GM12878 (cell line): ENCODE measurements around the gene MLEC. TPM values are rescaled to one million over a fixed set of nuclear protein-coding genes. Genes with fewer than 3 reads are reported as not detected.
A peak's percentile ranks its signal among the peaks of the same experiment; 100 is the strongest.

ENCODE experiments used
- ATAC-seq: fragments of 200-7000 bp; cut with Tn5 transposase; 3 replicates; pipeline ENCODE4 v1.9.1; 2020; ENCODE audit warnings: mild to moderate bottlenecking, moderate library complexity
- BruUV-seq: library from RNA; stranded (reverse); fragments of 400-500 nt; replicated peaks from 2 replicates; lab custom pipeline; 2021; lab: Mats Ljungman, UMichigan
- CTCF ChIA-PET: fragments of 300-600 bp; sonication (Branson Sonifier 250); formaldehyde crosslinking; extraction: SDS; loops from one replicate; lab custom pipeline; 2021; ENCODE audit warnings: inconsistent platforms; lab: Yijun Ruan, JAX
- POLR2A ChIA-PET: fragments of 350-600 bp; formaldehyde crosslinking; extraction: SDS; loops from one replicate; lab custom pipeline; 2021; ENCODE audit warnings: inconsistent platforms; lab: Charles Lee
- RAD21 ChIA-PET: fragments of 300-600 bp; sonication (Branson Sonifier 250); formaldehyde crosslinking; loops from one replicate; lab custom pipeline; 2023; ENCODE audit warnings: antibody characterized with exemption; ENCODE audit not compliant: unreplicated experiment; lab: Charles Lee
- SMC1A ChIA-PET: fragments of 300-600 bp; sonication (Branson Sonifier 250); formaldehyde crosslinking; loops from one replicate; lab custom pipeline; 2023; ENCODE audit not compliant: unreplicated experiment, uncharacterized antibody; lab: Charles Lee
- DNase-seq: peaks from one replicate; pipeline ENCODE4 v3.0.0-alpha.2; 2011; ENCODE audit warnings: low read depth, low spot score
- FAIRE-seq: peaks from 3 replicates; lab custom pipeline; 2011; peaks lifted over from hg19 to GRCh38; lab: Jason Lieb, UNC
- H2AFZ ChIP-seq: 2 replicates; pipeline ENCODE4 v1.6.0; 2011; ENCODE audit warnings: low read depth, low read length, control low read depth; ENCODE audit not compliant: control insufficient read depth
- H3K27ac ChIP-seq: 2 replicates; pipeline ENCODE4 v1.5.1; 2011; ENCODE audit warnings: control low read depth; ENCODE audit not compliant: control insufficient read depth, insufficient read depth
- H3K27me3 ChIP-seq, 2 experiments: replicated peaks in 1 of 2; 2 replicates each; pipeline versions ENCODE4 v1.6.0 to v1.6.1; 2011; ENCODE audit warnings: low read length in 1 of 2; ENCODE audit not compliant: control insufficient read depth in 2 of 2, insufficient read depth in 2 of 2
- H3K36me3 ChIP-seq, 2 experiments: 2 replicates each; pipeline ENCODE4 v1.5.1; 2011; ENCODE audit warnings: low read length in 1 of 2; ENCODE audit not compliant: control insufficient read depth in 2 of 2, insufficient read depth in 2 of 2
- H3K4me1 ChIP-seq: 2 replicates; pipeline ENCODE4 v1.6.1; 2011; ENCODE audit warnings: mild to moderate bottlenecking, low read length, moderate library complexity, mixed read lengths; ENCODE audit not compliant: control insufficient read depth, insufficient read depth
- H3K4me2 ChIP-seq: 2 replicates; pipeline ENCODE4 v1.6.0; 2011; ENCODE audit warnings: control low read depth; ENCODE audit not compliant: control insufficient read depth, insufficient read depth
- H3K4me3 ChIP-seq: fragments of 200-600 bp; sonication (generic); 2 replicates; pipeline ENCODE4 v1.5.1; 2016
- H3K79me2 ChIP-seq: 2 replicates; pipeline ENCODE4 v1.6.0; 2011; ENCODE audit warnings: low read length; ENCODE audit not compliant: control insufficient read depth, insufficient read depth
- H3K9ac ChIP-seq: 2 replicates; pipeline ENCODE4 v1.8.0; 2011; ENCODE audit warnings: low read length, control low read depth, mixed read lengths; ENCODE audit not compliant: control insufficient read depth, insufficient read depth
- H3K9me3 ChIP-seq: replicated peaks from 3 replicates; pipeline ENCODE4 v1.5.1; 2011; ENCODE audit warnings: mild to moderate bottlenecking, low read length; ENCODE audit not compliant: control insufficient read depth, insufficient read depth
- H4K20me1 ChIP-seq: 2 replicates; pipeline ENCODE4 v1.6.0; 2011; ENCODE audit not compliant: control insufficient read depth, insufficient read depth
- BHLHE40 ChIP-seq, 2 experiments: fragments of 450-650 bp in 1 of 2; IDR thresholded peaks; 2 replicates each; pipeline ENCODE4 v1.6.1; 2011 to 2017; ENCODE audit warnings: low read depth in 2 of 2, borderline replicate concordance in 1 of 2, improper control_type of control experiment in 1 of 2, low read length in 1 of 2, mild to moderate bottlenecking in 1 of 2
- CBX5 ChIP-seq: sonication (generic); IDR thresholded peaks from 2 replicates; pipeline ENCODE4 v1.6.1; 2016; ENCODE audit warnings: low read depth, moderate library complexity, mild to moderate bottlenecking, inconsistent platforms
- DPF2 ChIP-seq: fragments of 450-650 bp; IDR thresholded peaks from 2 replicates; pipeline ENCODE4 v1.6.1; 2017; ENCODE audit warnings: mild to moderate bottlenecking
- EED ChIP-seq: sonication (generic); IDR thresholded peaks from 2 replicates; pipeline ENCODE4 v1.6.1; 2016; ENCODE audit warnings: antibody characterized with exemption, low read depth
- EP300 ChIP-seq, 2 experiments: fragments of 150-350 bp in 1 of 2; IDR thresholded peaks; 2 replicates each; pipeline ENCODE4 v1.6.1; 2011 to 2012; ENCODE audit warnings: low read depth in 2 of 2, low read length in 2 of 2, borderline replicate concordance in 1 of 2, improper control_type of control experiment in 1 of 2, inconsistent platforms in 1 of 2; ENCODE audit not compliant: control insufficient read depth in 1 of 2
- EZH2 ChIP-seq: IDR thresholded peaks from 2 replicates; pipeline ENCODE4 v1.6.1; 2012; ENCODE audit warnings: low read depth, mild to moderate bottlenecking, control low read depth, inconsistent platforms, low read length, borderline replicate concordance; ENCODE audit not compliant: control insufficient read depth
- GATAD2B ChIP-seq: fragments of 450-650 bp; conservative IDR thresholded peaks from 2 replicates; pipeline ENCODE4 v1.6.1; 2017; ENCODE audit warnings: low read depth, mild to moderate bottlenecking, moderate library complexity
- MLLT1 ChIP-seq: fragments of 450-650 bp; IDR thresholded peaks from 2 replicates; pipeline ENCODE4 v1.6.1; 2016; ENCODE audit warnings: mild to moderate bottlenecking
- NBN ChIP-seq: fragments of 450-650 bp; IDR thresholded peaks from 2 replicates; pipeline ENCODE4 v1.6.1; 2016
- NFIC ChIP-seq: IDR thresholded peaks from 2 replicates; pipeline ENCODE4 v1.6.1; 2012; ENCODE audit warnings: low read depth, mild to moderate bottlenecking, inconsistent platforms, low read length, moderate library complexity
- NR2C1 ChIP-seq: fragments of 450-650 bp; IDR thresholded peaks from 2 replicates; pipeline ENCODE4 v1.6.1; 2017; ENCODE audit warnings: antibody characterized with exemption, mild to moderate bottlenecking, moderate library complexity
- NR2F1 ChIP-seq: fragments of 450-650 bp; conservative IDR thresholded peaks from 2 replicates; pipeline ENCODE4 v1.6.1; 2017; ENCODE audit warnings: mild to moderate bottlenecking
- POU2F2 ChIP-seq: IDR thresholded peaks from 3 replicates; pipeline ENCODE4 v1.6.1; 2011; ENCODE audit warnings: low read depth, mild to moderate bottlenecking, low read length, borderline replicate concordance
- RCOR1 ChIP-seq: conservative IDR thresholded peaks from 2 replicates; pipeline ENCODE4 v1.6.1; 2012; ENCODE audit warnings: low read depth, low read length, improper control_type of control experiment
- RELA ChIP-seq: fragments of 450-650 bp; IDR thresholded peaks from 2 replicates; pipeline ENCODE4 v1.8.0; 2014; ENCODE audit warnings: borderline replicate concordance; ENCODE audit not compliant: partially characterized antibody
- RELB ChIP-seq: fragments of 450-650 bp; IDR thresholded peaks from 2 replicates; pipeline ENCODE4 v1.6.1; 2017; ENCODE audit warnings: low read depth, mild to moderate bottlenecking, moderate library complexity
- SUPT20H ChIP-seq: IDR thresholded peaks from 2 replicates; pipeline ENCODE4 v1.6.1; 2011; ENCODE audit warnings: low read depth, mild to moderate bottlenecking, low read length, moderate library complexity, borderline replicate concordance; ENCODE audit not compliant: control insufficient read depth
- TCF12 ChIP-seq: IDR thresholded peaks from 2 replicates; pipeline ENCODE4 v1.6.1; 2011; ENCODE audit warnings: low read depth, mild to moderate bottlenecking, low read length
- WRNIP1 ChIP-seq: IDR thresholded peaks from 2 replicates; pipeline ENCODE4 v1.6.1; 2011; ENCODE audit warnings: low read depth, low read length, improper control_type of control experiment, borderline replicate concordance
- YBX1 ChIP-seq: fragments of 450-650 bp; IDR thresholded peaks from 2 replicates; pipeline ENCODE4 v1.6.1; 2016; ENCODE audit warnings: antibody characterized with exemption
- ZNF24 ChIP-seq: fragments of 450-650 bp; IDR thresholded peaks from 2 replicates; pipeline ENCODE4 v1.6.1; 2017; ENCODE audit warnings: antibody characterized with exemption, mild to moderate bottlenecking
- WGBS: methylation state at CpG from one replicate; pipeline ENCODE4 v1.1.6; 2016; ENCODE audit warnings: low lambda C conversion rate; ENCODE audit not compliant: insufficient replicate concordance, insufficient coverage; ENCODE audit errors: missing lambda C conversion rate; 5-methylcytosine and 5-hydroxymethylcytosine counted together
- in situ Hi-C: fragments of 300-500 bp; cut with MboI; formaldehyde crosslinking; loops from 9 replicates; pipeline ENCODE4 v1.14.3; 2018; ENCODE audit warnings: mixed read lengths
- intact Hi-C: fragments of 100-400 bp; cut with micrococcal nuclease; formaldehyde crosslinking; loops from one replicate; pipeline ENCODE4 v1.14.2; 2022; ENCODE audit not compliant: unreplicated experiment
- polyA plus RNA-seq, 11 experiments: library from polyadenylated mRNA; depleted of rRNA in 4 of 11; unstranded in 6 of 11; stranded (reverse) in 5 of 11; fragments of >200 nt; fragmentation: Nextera tagmentation in 4 of 11; fragmentation: Illumina TruSeq in 1 of 11; extraction: Ambion mirVana in 4 of 11; extraction: Trizol in 1 of 11; gene quantifications; 1 replicate in 1 of 11; 2 replicates in 10 of 11; pipeline versions ENCODE4 v1.2.1 to v1.2.3, GENCODE V29; 2011 to 2016; ENCODE audit warnings: inconsistent platforms in 2 of 11, missing spikeins in 2 of 11, low read depth in 1 of 11
- total RNA-seq, 4 experiments: library from RNA; depleted of rRNA in 3 of 4; stranded (reverse); fragments of >200 nt in 3 of 4; fragmentation: Illumina TruSeq in 1 of 4; extraction: Trizol in 1 of 4; gene quantifications; 2 replicates each; pipeline versions ENCODE4 v1.2.1 to v1.2.3, GENCODE V29; 2013 to 2021

Gene MLEC
- total and polyA plus RNA-seq, 10 of the 15 experiments (the other 5 are each of a cell fraction or from before 2014, with no cell fraction given), result 26.7 to 172 (median 103) TPM

GRCh38 chr12:120670667-120671066 is 16.3 kb upstream of the MLEC start:
- no TSS peak for BruUV-seq
- Histone ChIP-seq H3K4me2 (peak overlapping the region; percentile 56; the same call in 1 of the 2 replicates), H2AFZ (no peak overlapping the region), H3K79me2 (no peaks in the 10 kb centered on the region), H4K20me1 (no peaks in the 10 kb centered on the region), H3K4me3 (no peak overlapping the region), H3K4me1 (peaks cover 43% of the 10 kb centered on the region), H3K9me3 (peaks cover 3% of the 10 kb centered on the region; the same call in 2 of the 3 replicates), H3K27ac (peak overlapping the region; percentile 46), H3K9ac (no peak overlapping the region), H3K27me3 (no peaks in the 10 kb centered on the region), H3K36me3 (no peaks in the 10 kb centered on the region)
- peak; percentile 27 for FAIRE-seq
- DNase-seq, result peak; percentile 70
- ChIA-PET SMC1A (interaction anchor here (0.8 to 18.2 kb wide), 10 partner anchors 9 to 301 kb away, joined by 3 to 149 read pairs (median 5); partner anchors contain the start of gene MLEC), POLR2A (interaction anchor here (2.1 to 5.7 kb wide), 4 partner anchors 8 to 22 kb away, joined by 8 to 57 read pairs (median 28); partner anchors contain the start of gene MLEC), RAD21 (interaction anchor here (1.4 to 4.0 kb wide), 9 partner anchors 9 to 301 kb away, joined by 3 to 54 read pairs (median 7); partner anchors contain the start of genes MLEC, POP5 and UNC119B), CTCF (interaction anchor here (0.7 to 9.7 kb wide), 5 partner anchors 9 to 40 kb away, joined by 3 to 184 read pairs (median 15); partner anchors contain the start of gene MLEC)
- in situ Hi-C loops, result no loop called here
- peak; percentile 15 for ATAC-seq
- intact Hi-C loops, result loop anchor here (2.0 kb wide), 2 partner anchors 14 to 22 kb away; no protein-coding TSS in a partner anchor
- 13% methylated on average over 5 of the region's 5 CpGs for WGBS
- TF ChIP-seq TCF12, result peak; percentile 78
- peak; percentile 82; the same call in 1 of the 2 replicates for TF ChIP-seq CBX5
- 0 out of 2 replicates have a peak, but pooled peaks have one; percentile 19 for TF ChIP-seq NFIC
- TF ChIP-seq EP300 (IDR thresholded peaks at IDR 0.05; ENCODE audit: borderline replicate concordance in 1 of 2, control insufficient read depth in 1 of 2, low read depth in 2 of 2, low read length in 2 of 2), result peak in 1 of 2 experiments; percentile 73; a peak in 1 of 4 replicates
- no peak for TF ChIP-seq YBX1
- 0 out of 2 replicates have a peak, but pooled peaks have one; percentile 35 for TF ChIP-seq RELB
- TF ChIP-seq NBN, result peak; percentile 65; the same call in 1 of the 2 replicates
- TF ChIP-seq NR2C1, result no peak
- 0 out of 2 replicates have a peak, but pooled peaks have one; percentile 26 for TF ChIP-seq MLLT1
- TF ChIP-seq WRNIP1, result peak; percentile 98
- TF ChIP-seq BHLHE40 (IDR thresholded peaks at IDR 0.05; ENCODE audit: borderline replicate concordance in 1 of 2, low read depth in 2 of 2, low read length in 1 of 2), result peak; percentile 33 to 39; a peak in 1 of 4 replicates
- TF ChIP-seq EZH2, result no peak
- TF ChIP-seq NR2F1, result no peak
- TF ChIP-seq ZNF24, result 0 out of 2 replicates have a peak, but pooled peaks have one; percentile 40
- peak; percentile 98 for TF ChIP-seq DPF2
- no peak for TF ChIP-seq RELA
- peak; percentile 44; the same call in 1 of the 2 replicates for TF ChIP-seq EED
- TF ChIP-seq RCOR1, result 0 out of 2 replicates have a peak, but pooled peaks have one; percentile 22
- TF ChIP-seq SUPT20H, result no peak
- TF ChIP-seq POU2F2, result 0 out of 3 replicates have a peak, but pooled peaks have one; percentile 43
- 0 out of 2 replicates have a peak, but pooled peaks have one; percentile 35 for TF ChIP-seq GATAD2B
